ENCODE results near the gene GBX2. TPM values are rescaled to one million over a fixed set of nuclear protein-coding genes. Genes with fewer than 3 reads are reported as not detected.

GBX2 gene
- total and polyA plus RNA-seq, 2 experiments from 2014 or later = 0.45 TPM; not detected in 1

GRCh38 chr2:236162031-236162845, 5.9 kb downstream of the GBX2 start:
- no peaks in the 10 kb centered on the region for H3K79me2 ChIP-seq
- WGBS (ENCODE audit: low lambda C conversion rate, missing lambda C conversion rate) = 42% methylated on average over 16 of the region's 16 CpGs
- peaks cover 26% of the 10 kb centered on the region for H3K4me1 ChIP-seq (ENCODE audit: insufficient read depth)
- no peaks in the 10 kb centered on the region for H3K9me3 ChIP-seq (ENCODE audit: low read depth)
- H3K36me3 ChIP-seq (replicated peaks; ENCODE audit: insufficient read depth, low read depth) = no peaks in the 10 kb centered on the region
- H3K27ac ChIP-seq = no peak overlapping the region
- H3K4me2 ChIP-seq = no peak overlapping the region
- peaks cover 100% of the 10 kb centered on the region for H3K27me3 ChIP-seq
- H3K9me2 ChIP-seq (replicated peaks; ENCODE audit: insufficient read depth) = no peaks in the 10 kb centered on the region
- H3K4me3 ChIP-seq = no peak overlapping the region
- H4K20me1 ChIP-seq (ENCODE audit: insufficient read depth, poor library complexity, severe bottlenecking) = no peaks in the 10 kb centered on the region
- TF ChIP-seq, protein P1, sequence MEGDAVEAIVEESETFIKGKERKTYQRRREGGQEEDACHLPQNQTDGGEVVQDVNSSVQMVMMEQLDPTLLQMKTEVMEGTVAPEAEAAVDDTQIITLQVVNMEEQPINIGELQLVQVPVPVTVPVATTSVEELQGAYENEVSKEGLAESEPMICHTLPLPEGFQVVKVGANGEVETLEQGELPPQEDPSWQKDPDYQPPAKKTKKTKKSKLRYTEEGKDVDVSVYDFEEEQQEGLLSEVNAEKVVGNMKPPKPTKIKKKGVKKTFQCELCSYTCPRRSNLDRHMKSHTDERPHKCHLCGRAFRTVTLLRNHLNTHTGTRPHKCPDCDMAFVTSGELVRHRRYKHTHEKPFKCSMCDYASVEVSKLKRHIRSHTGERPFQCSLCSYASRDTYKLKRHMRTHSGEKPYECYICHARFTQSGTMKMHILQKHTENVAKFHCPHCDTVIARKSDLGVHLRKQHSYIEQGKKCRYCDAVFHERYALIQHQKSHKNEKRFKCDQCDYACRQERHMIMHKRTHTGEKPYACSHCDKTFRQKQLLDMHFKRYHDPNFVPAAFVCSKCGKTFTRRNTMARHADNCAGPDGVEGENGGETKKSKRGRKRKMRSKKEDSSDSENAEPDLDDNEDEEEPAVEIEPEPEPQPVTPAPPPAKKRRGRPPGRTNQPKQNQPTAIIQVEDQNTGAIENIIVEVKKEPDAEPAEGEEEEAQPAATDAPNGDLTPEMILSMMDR (IDR thresholded peaks at IDR 0.05; ENCODE audit: poor library complexity) = no peak
- peak; percentile 52 for TF ChIP-seq EZH2 (IDR thresholded peaks at IDR 0.05; ENCODE audit: borderline replicate concordance)
- no peak overlapping the region for H2AFZ ChIP-seq
- no peak for DNase-seq (ENCODE audit: low spot score)

DNA sequence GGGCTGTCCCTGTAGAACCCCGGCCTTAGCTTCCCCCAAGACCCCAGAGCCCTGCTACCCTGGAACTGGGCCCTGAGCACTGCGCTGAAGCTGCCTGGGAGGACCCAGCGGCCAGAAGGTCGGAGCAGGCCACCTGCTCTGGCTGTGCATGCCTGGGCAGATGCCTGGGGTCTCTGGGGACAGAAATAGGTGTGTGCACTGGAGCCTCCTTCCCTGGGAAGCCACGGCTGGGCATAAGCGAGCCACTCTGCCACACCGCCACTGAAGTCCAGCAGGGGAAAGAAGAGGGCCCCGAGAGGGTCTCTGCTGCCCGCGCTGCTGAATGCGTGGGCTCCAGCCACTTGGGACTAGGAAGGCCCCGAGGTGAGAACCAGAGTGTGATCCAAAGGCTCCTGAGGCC, 6.7 kb downstream of the GBX2 start:
- Histone ChIP-seq H3K79me2 (no peaks in the 10 kb centered on the region), H3K4me2 (no peak overlapping the region), H3K9me3 (ENCODE audit: low read depth) (no peaks in the 10 kb centered on the region), H3K27me3 (peaks cover 100% of the 10 kb centered on the region), H2AFZ (no peak overlapping the region), H3K36me3 (replicated peaks; ENCODE audit: insufficient read depth, low read depth) (no peaks in the 10 kb centered on the region), H3K27ac (no peak overlapping the region), H3K4me3 (no peak overlapping the region), H4K20me1 (ENCODE audit: insufficient read depth, poor library complexity, severe bottlenecking) (no peaks in the 10 kb centered on the region), H3K9me2 (replicated peaks; ENCODE audit: insufficient read depth) (no peaks in the 10 kb centered on the region), H3K4me1 (ENCODE audit: insufficient read depth) (peaks cover 19% of the 10 kb centered on the region)
- WGBS (ENCODE audit: low lambda C conversion rate, missing lambda C conversion rate) = 83% methylated on average over 12 of the region's 12 CpGs
- TF ChIP-seq EZH2phosphoT487 (IDR thresholded peaks at IDR 0.05; ENCODE audit: low read depth, severe bottlenecking, unreplicated experiment) (no peak), EZH2 (IDR thresholded peaks at IDR 0.05; ENCODE audit: borderline replicate concordance) (no peak)
- TF ChIP-seq, protein P1 (IDR thresholded peaks at IDR 0.05; ENCODE audit: poor library complexity) = no peak
- DNase-seq (ENCODE audit: low spot score) = no peak

GRCh38 chr2:236161082-236161462, 7.1 kb downstream of the GBX2 start:
- DNase-seq (ENCODE audit: low spot score) = no peak
- Histone ChIP-seq H3K27ac (no peak overlapping the region), H3K36me3 (replicated peaks; ENCODE audit: insufficient read depth, low read depth) (no peaks in the 10 kb centered on the region), H3K4me3 (no peak overlapping the region), H3K79me2 (no peaks in the 10 kb centered on the region), H3K27me3 (peaks cover 100% of the 10 kb centered on the region), H3K4me2 (no peak overlapping the region), H3K9me3 (ENCODE audit: low read depth) (no peaks in the 10 kb centered on the region), H2AFZ (no peak overlapping the region), H4K20me1 (ENCODE audit: insufficient read depth, poor library complexity, severe bottlenecking) (no peaks in the 10 kb centered on the region), H3K9me2 (replicated peaks; ENCODE audit: insufficient read depth) (no peaks in the 10 kb centered on the region), H3K4me1 (ENCODE audit: insufficient read depth) (peaks cover 14% of the 10 kb centered on the region)
- 58% methylated on average over 12 of the region's 15 CpGs for WGBS (ENCODE audit: low lambda C conversion rate, missing lambda C conversion rate)
- TF ChIP-seq EZH2phosphoT487 (IDR thresholded peaks at IDR 0.05; ENCODE audit: low read depth, severe bottlenecking, unreplicated experiment) (no peak), EZH2 (IDR thresholded peaks at IDR 0.05; ENCODE audit: borderline replicate concordance) (no peak)
- TF ChIP-seq, protein P1 (IDR thresholded peaks at IDR 0.05; ENCODE audit: poor library complexity) = no peak

Data from hepatocyte (in vitro differentiated cells).